Brain pericyte (primary cell): Measurements from ENCODE around the gene TRABD2B.

Experiments
- DNase-seq: peaks from one replicate; pipeline ENCODE4 v3.0.0-alpha.2; 2012; ENCODE audit warnings: low read depth, low spot score

TRABD2B gene

GRCh38 chr1:47997289-47998200 is at the start of gene TRABD2B:
TSS of gene TRABD2B (minus strand) at chr1:47997385.
- DNase-seq: no peak

- no peak for DNase-seq
These were observed 47.1 kb upstream of the TRABD2B start for GRCh38 chr1:48044311-48044710.

DNA sequence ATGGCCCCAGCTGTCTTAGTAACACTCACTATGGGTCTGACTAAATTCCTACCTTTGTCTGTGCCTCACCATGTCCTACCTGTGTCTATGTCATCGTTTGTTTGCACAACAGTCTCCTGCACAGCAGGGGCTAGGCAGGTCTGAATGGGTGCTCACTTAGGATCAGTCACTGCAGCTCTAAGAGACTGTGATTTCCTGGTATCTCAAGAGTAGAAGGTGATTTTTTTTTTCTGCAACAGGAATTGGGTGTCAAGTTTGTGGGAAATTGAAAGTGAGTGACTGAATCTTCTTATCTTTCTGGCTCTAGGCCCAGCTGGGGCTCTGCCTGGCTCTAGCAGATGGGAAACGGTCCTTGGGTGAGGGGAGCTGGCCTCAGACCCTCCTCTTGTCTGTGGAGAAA is 46.4 kb upstream of the TRABD2B start:
- DNase-seq: no peak

DNA sequence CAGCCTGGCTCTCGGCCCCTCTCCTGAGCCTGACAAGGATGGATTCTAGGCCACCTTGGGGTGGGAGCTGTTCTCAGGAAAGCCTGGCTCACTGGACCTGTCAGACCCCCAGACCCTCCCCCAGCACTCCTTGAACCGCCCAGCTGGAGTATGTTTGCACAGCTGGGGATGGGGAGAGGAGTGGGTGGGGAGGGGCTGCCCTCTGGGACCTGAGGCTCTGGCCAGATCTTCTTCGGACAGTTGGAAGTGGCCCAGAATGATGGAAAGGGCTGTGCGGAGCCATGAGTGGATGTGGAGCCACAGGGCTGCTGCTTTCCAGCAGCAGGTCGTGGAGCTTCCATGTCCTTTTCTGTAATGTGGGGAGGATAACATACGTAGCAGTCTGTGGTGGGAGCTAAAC is 43.0 kb upstream of the TRABD2B start:
- DNase-seq: no peak

DNA sequence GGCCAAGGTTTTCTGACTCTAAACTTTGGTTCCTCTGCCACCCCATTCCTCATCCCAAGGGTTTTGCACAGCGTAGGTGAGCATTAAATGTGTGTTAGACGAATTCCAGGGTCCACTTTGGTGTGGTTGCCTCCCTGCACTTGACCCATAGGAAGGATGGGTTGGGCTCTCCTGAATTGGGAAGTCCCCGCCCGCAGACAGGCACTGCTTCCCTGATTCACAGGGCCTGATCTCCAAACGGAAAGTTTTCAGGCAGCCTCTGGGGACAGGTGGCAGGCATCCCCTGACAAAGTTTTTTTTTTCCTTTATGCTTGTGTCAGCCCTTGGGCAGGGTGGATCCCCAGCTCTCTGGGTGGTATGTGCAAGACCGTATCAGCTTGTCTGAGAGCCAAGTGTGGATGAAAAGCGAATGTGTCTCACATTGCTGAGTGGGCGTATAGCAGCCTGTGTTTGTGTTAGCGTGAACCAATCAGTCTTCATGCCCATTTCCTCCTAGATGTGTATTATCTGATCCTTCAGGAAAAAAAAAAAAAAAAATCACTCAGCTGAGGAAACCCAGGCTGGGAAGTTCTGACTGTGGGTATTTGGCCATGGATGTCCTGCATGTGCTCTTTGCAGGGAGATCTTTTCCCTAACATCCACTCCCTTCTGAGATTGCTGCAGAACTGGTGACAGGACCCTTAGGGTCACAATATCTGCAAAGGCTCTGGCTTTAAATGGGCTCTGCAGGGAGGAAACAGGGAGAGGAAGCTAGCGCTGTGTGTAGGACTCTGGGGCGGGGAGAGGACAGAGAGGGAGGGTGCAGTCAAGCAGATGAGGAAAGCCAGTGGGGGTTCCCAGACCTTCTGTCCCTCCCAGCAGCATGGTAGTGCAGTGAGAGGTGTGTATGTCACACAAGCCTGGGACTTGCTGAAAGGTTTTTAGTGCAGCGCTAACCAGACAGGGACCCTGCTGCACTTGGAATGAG is 42.2 kb upstream of the TRABD2B start:
- no peak for DNase-seq

- DNase-seq: no peak
These were observed 41.1 kb upstream of the TRABD2B start for GRCh38 chr1:48038270-48038767.

GRCh38 chr1:48036710-48037355 is 39.6 kb upstream of the TRABD2B start:
- no peak for DNase-seq

GRCh38 chr1:48035371-48036141 is 38.4 kb upstream of the TRABD2B start:
- no peak for DNase-seq

DNA sequence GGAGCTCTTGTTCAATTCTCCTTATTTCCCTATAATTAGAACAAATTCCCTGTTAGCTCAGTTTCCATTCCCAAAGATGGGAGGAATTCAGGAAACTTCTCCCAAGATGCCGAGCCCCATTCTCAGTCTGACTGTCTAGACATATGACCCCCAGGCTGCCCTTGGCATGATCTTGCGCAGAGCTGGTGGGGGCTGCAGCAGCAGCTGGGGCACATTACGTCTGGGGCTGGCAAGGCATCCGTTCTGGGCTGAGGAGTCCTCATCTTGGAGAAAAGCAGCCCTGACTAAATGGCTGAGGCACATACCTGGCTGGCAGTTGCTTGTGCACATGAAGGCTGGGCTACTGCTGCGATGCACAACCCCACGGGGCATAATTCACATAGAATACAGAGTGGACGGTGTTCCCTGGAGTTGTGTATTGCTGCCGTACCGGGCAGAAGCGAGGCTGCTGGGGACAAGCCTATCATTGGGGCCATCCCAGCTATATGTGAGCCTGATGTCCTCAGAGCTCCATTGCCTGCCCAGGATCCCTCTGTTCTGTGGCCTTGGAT is 36.4 kb upstream of the TRABD2B start:
- no peak for DNase-seq

DNA sequence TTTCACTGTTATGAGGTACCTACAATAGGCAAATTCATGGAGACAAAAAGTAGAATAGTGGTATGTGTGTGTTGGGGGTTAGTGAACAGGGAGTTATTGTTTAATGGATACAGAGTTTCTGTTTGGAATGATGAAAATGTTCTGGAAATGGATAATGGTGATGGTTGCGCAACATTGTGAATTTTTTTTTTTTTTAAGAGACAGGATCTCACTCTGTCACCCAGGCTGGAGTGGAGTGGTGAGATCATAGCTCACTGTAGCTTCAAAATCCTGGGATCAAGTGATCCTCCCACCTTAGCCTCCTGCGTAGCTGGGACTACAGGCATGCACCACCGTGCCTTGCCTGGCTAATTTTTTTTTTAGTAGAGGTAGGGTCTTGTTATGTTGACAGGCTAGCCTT is 34.5 kb upstream of the TRABD2B start:
- DNase-seq: no peak

- no peak for DNase-seq
These were observed 33.6 kb upstream of the TRABD2B start for GRCh38 chr1:48030696-48031365.

DNA sequence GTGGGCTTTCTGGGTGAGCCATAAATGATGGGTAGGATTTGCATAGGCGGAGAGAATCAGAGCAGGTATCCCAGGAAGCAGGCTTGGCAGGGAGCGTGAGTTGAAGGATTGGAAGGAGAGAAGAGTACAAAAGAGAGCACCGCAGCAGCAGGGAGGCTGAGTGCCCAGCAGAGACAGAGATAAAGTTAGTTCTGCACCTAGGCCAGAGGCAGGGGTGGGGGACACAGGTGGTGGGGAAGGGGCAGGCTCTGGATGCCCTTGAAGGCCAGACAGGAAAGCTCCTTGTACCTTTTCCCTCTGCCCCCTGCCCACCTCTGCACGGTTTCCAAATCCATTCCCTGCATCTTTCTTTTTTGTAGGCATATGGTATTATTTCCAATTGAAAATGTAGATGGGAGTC is 33.0 kb upstream of the TRABD2B start:
- no peak for DNase-seq

DNA sequence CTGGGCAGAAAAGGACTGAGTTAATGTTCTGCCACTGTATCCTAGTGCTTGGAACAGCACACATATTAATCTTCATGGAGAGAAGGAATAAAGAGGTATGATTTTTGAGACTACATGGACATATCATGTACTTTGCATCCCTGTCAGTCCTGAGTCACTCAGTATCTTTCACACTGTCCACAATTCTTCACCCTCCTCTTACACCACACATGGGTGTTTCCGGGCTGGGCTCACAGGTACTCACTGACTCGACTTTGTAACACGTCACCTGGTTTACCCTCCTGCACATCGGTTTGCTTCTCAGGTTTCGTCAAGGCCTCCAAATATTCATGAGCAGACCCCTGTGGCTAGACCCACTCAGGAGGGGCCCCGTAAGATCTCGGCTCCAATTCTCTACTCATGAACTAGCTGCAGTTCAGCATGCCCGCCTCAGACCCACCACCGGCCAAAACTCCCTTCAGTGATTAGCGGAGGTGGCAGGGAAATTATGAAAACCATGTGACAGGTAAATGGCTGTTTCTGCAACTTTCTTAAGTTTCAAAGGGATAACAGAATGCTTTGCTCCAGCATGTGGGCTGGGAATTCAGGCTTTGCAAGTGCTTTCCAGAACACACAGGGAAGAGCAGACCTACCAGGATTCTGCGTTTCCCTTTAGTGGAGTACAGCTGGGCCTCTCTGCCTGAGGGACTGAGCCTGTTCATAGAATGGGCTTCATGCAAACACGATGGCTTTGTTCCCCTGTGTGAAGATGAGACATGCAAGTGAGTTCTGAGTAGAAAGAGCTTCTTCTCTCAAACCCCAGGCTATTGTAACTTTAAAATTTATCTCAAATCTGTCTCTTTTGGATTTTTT is 31.3 kb upstream of the TRABD2B start:
- DNase-seq: no peak

- DNase-seq: no peak
These were observed 30.3 kb upstream of the TRABD2B start for GRCh38 chr1:48027533-48027835.

GRCh38 chr1:48026701-48027532 is 29.7 kb upstream of the TRABD2B start:
- no peak for DNase-seq

- DNase-seq: no peak
These were observed 29.1 kb upstream of the TRABD2B start for GRCh38 chr1:48026275-48026674.

GRCh38 chr1:48025076-48025475 is 27.9 kb upstream of the TRABD2B start:
- no peak for DNase-seq

DNA sequence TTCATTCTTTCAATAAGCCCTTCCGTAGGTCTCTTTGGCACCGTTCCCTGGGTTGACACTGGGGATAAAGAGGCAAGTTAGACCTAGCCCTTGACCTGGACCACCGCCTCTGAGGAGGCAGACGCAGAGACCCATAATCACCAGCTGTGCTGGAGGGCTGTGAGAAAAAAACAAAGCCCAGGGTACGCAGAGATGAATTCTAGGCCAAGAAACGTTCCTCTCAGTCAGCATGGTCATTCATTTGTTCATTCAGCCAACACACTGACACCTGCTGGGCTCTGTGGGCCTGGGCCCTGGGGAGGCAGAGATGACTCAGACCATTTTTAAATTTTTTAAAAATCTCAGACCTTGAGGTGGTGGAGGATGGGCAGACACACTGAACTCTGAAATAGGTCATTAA is 26.3 kb upstream of the TRABD2B start:
- DNase-seq: no peak
